WTC11 (cell line): ENCODE measurements around the gene RAPSN. TPM values are rescaled to one million over a fixed set of nuclear protein-coding genes. Genes with fewer than 3 reads are reported as not detected.

Experiments used
- ATAC-seq: fragments of 200-7000 bp; cut with Tn5 transposase; 2 replicates; pipeline ENCODE4 v1.10.0; 2021; ENCODE audit warnings: mild to moderate bottlenecking, moderate library complexity
- CTCF ChIA-PET: fragments of 300-600 bp; sonication (Branson Sonifier 250); formaldehyde crosslinking; loops from one replicate; lab custom pipeline; 2021; ENCODE audit warnings: antibody characterized with exemption; lab: Charles Lee
- POLR2A ChIA-PET: fragments of 350-600 bp; sonication (Branson Sonifier 250); formaldehyde crosslinking; loops from one replicate; lab custom pipeline; 2021; ENCODE audit warnings: antibody characterized with exemption; lab: Charles Lee
- DNase-seq: peaks from one replicate; pipeline ENCODE4 v3.0.0; 2021; ENCODE audit warnings: low spot score
- H3K27ac Mint-ChIP-seq: 2 replicates; pipeline ENCODE4 v1.8.0; 2021; ENCODE audit warnings: mixed read lengths
- H3K27me3 Mint-ChIP-seq: 2 replicates; pipeline ENCODE4 v1.8.0; 2021; ENCODE audit warnings: low read depth, mild to moderate bottlenecking, moderate library complexity, mixed read lengths
- H3K36me3 Mint-ChIP-seq: 2 replicates; pipeline ENCODE4 v1.8.0; 2021; ENCODE audit warnings: mixed read lengths
- H3K4me1 Mint-ChIP-seq: 2 replicates; pipeline ENCODE4 v1.8.0; 2022; ENCODE audit warnings: mixed read lengths
- H3K4me3 Mint-ChIP-seq: 2 replicates; pipeline ENCODE4 v1.8.0; 2021; ENCODE audit warnings: mild to moderate bottlenecking, moderate library complexity, mixed read lengths
- H3K9me3 Mint-ChIP-seq: 2 replicates; pipeline ENCODE4 v1.8.0; 2021; ENCODE audit warnings: mixed read lengths
- ATF1 ChIP-seq: sonication (generic); formaldehyde crosslinking; IDR thresholded peaks from 2 replicates; pipeline ENCODE4 v1.8.1; 2023; ENCODE audit warnings: mild to moderate bottlenecking, moderate library complexity, missing genetic modification reagents
- ELF4 ChIP-seq: sonication (generic); formaldehyde crosslinking; IDR thresholded peaks from 2 replicates; pipeline ENCODE4 v1.8.1; 2022; ENCODE audit warnings: low read depth, mild to moderate bottlenecking, moderate library complexity, missing genetic modification reagents
- FOXJ3 ChIP-seq: sonication (generic); formaldehyde crosslinking; IDR thresholded peaks from 2 replicates; pipeline ENCODE4 v1.9.0; 2021; ENCODE audit warnings: missing genetic modification reagents, mild to moderate bottlenecking, borderline replicate concordance
- TEAD4 ChIP-seq: sonication (generic); formaldehyde crosslinking; IDR thresholded peaks from 2 replicates; pipeline ENCODE4 v1.8.0; 2022; ENCODE audit warnings: mild to moderate bottlenecking, missing genetic modification reagents
- ZNF121 ChIP-seq: sonication (generic); formaldehyde crosslinking; IDR thresholded peaks from 2 replicates; pipeline ENCODE4 v1.8.0; 2023; ENCODE audit warnings: missing genetic modification reagents
- ZNF219 ChIP-seq: sonication (generic); formaldehyde crosslinking; IDR thresholded peaks from 2 replicates; pipeline ENCODE4 v1.8.0; 2023; ENCODE audit warnings: missing genetic modification reagents, mild to moderate bottlenecking, borderline replicate concordance
- ZNF423 ChIP-seq: fragments of 250-450 bp; sonication (Bioruptor Pico); IDR thresholded peaks from 2 replicates; pipeline ENCODE4 v2.1.2; 2022; ENCODE audit warnings: mild to moderate bottlenecking, moderate library complexity
- ZNF671 ChIP-seq: fragments of 250-450 bp; sonication (Bioruptor Pico); IDR thresholded peaks from 2 replicates; pipeline ENCODE4 v1.8.0; 2021; ENCODE audit warnings: mild to moderate bottlenecking
- total RNA-seq: library from RNA; stranded (reverse); gene quantifications from 3 replicates; pipeline ENCODE4 v1.2.3, GENCODE V29; 2021
- TF ChIP-seq, protein P1 (sequence below): sonication (generic); formaldehyde crosslinking; IDR thresholded peaks from 2 replicates; pipeline ENCODE4 v1.8.1; 2023; ENCODE audit warnings: mild to moderate bottlenecking, missing genetic modification reagents, moderate library complexity
- TF ChIP-seq, protein P2 (sequence below): sonication (generic); formaldehyde crosslinking; IDR thresholded peaks from 2 replicates; pipeline ENCODE4 v1.8.0; 2022; ENCODE audit warnings: mild to moderate bottlenecking, missing genetic modification reagents
- TF ChIP-seq, protein P3 (sequence below): fragments of 200-600 bp; IDR thresholded peaks from 2 replicates; pipeline ENCODE4 v1.8.0; 2022; ENCODE audit warnings: antibody characterized with exemption
- TF ChIP-seq, protein P4 (sequence below): sonication (generic); formaldehyde crosslinking; IDR thresholded peaks from 2 replicates; pipeline ENCODE4 v1.8.1; 2023; ENCODE audit warnings: mild to moderate bottlenecking, missing genetic modification reagents
- TF ChIP-seq, protein P5 (sequence below): sonication (generic); formaldehyde crosslinking; IDR thresholded peaks from 2 replicates; pipeline ENCODE4 v1.8.1; 2022; ENCODE audit warnings: low read depth, missing genetic modification reagents, borderline replicate concordance
- TF ChIP-seq, protein P6 (sequence below): sonication (generic); formaldehyde crosslinking; IDR thresholded peaks from 2 replicates; pipeline ENCODE4 v1.8.1; 2023; ENCODE audit warnings: mild to moderate bottlenecking, moderate library complexity, missing genetic modification reagents
- TF ChIP-seq, protein P7 (sequence below): sonication (generic); formaldehyde crosslinking; IDR thresholded peaks from 2 replicates; pipeline ENCODE4 v1.8.0; 2022; ENCODE audit warnings: mild to moderate bottlenecking, missing genetic modification reagents
- TF ChIP-seq, protein P8 (sequence below): fragments of 250-450 bp; sonication (Bioruptor Pico); IDR thresholded peaks from 2 replicates; pipeline ENCODE4 v1.9.0; 2021; ENCODE audit warnings: moderate library complexity, mild to moderate bottlenecking, inconsistent platforms, borderline replicate concordance

RAPSN gene
- total RNA-seq, 1 experiment from 2014 or later: 0.66 TPM

DNA sequence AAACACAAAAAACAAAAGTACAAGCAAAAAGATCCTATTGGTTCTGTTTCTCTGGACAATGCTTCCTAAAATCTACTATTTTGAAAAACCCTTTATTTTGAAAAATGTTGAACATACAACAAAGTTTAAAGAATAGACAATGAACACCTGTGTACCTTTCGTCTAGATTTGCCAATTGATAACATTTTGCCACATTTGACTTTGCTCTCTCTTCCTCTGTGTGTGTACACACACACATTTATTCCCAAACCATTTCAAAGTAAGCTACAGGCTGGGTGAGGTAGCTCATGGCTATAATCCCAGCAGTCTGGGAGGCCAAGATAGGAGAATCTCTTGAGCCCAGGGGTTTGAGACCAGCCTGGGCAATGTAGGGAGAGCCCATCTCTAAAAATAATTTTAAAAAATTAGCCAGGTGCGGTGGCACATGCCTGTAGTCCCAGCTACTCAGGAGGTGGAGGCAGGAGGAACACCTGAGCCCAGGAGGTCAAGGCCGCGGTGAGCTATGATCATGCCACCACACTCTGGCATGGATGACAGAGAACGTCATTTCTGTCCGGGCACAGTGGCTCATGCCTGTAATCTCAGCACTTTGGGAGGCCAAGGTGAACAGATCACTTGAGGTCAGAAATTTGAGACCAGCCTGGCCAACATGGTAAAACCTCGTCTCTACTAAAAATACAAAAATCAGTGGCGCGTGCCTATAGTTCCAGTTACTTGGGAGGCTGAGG, 17.4 kb downstream of the RAPSN start:
- no peak overlapping the region for H3K4me3 Mint-ChIP-seq
- H3K4me1 Mint-ChIP-seq: no peaks in the 10 kb centered on the region
- no peak for ATAC-seq
- no peaks in the 10 kb centered on the region for H3K36me3 Mint-ChIP-seq
- TF ChIP-seq ELF4 (CRISPR knock-in tag): no peak
- TF ChIP-seq, protein P1, sequence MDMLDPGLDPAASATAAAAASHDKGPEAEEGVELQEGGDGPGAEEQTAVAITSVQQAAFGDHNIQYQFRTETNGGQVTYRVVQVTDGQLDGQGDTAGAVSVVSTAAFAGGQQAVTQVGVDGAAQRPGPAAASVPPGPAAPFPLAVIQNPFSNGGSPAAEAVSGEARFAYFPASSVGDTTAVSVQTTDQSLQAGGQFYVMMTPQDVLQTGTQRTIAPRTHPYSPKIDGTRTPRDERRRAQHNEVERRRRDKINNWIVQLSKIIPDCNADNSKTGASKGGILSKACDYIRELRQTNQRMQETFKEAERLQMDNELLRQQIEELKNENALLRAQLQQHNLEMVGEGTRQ (CRISPR knock-in tag): no peak
- TF ChIP-seq, protein P2, sequence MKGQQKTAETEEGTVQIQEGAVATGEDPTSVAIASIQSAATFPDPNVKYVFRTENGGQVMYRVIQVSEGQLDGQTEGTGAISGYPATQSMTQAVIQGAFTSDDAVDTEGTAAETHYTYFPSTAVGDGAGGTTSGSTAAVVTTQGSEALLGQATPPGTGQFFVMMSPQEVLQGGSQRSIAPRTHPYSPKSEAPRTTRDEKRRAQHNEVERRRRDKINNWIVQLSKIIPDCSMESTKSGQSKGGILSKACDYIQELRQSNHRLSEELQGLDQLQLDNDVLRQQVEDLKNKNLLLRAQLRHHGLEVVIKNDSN (CRISPR knock-in tag): no peak
- TF ChIP-seq ZNF423 (CRISPR knock-in tag): no peak
- TF ChIP-seq, protein P3, sequence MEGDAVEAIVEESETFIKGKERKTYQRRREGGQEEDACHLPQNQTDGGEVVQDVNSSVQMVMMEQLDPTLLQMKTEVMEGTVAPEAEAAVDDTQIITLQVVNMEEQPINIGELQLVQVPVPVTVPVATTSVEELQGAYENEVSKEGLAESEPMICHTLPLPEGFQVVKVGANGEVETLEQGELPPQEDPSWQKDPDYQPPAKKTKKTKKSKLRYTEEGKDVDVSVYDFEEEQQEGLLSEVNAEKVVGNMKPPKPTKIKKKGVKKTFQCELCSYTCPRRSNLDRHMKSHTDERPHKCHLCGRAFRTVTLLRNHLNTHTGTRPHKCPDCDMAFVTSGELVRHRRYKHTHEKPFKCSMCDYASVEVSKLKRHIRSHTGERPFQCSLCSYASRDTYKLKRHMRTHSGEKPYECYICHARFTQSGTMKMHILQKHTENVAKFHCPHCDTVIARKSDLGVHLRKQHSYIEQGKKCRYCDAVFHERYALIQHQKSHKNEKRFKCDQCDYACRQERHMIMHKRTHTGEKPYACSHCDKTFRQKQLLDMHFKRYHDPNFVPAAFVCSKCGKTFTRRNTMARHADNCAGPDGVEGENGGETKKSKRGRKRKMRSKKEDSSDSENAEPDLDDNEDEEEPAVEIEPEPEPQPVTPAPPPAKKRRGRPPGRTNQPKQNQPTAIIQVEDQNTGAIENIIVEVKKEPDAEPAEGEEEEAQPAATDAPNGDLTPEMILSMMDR: no peak
- TF ChIP-seq ZNF671 (CRISPR knock-in tag): no peak
- TF ChIP-seq, protein P4, sequence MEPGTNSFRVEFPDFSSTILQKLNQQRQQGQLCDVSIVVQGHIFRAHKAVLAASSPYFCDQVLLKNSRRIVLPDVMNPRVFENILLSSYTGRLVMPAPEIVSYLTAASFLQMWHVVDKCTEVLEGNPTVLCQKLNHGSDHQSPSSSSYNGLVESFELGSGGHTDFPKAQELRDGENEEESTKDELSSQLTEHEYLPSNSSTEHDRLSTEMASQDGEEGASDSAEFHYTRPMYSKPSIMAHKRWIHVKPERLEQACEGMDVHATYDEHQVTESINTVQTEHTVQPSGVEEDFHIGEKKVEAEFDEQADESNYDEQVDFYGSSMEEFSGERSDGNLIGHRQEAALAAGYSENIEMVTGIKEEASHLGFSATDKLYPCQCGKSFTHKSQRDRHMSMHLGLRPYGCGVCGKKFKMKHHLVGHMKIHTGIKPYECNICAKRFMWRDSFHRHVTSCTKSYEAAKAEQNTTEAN (CRISPR knock-in tag): no peak
- no peak for TF ChIP-seq TEAD4 (CRISPR knock-in tag)
- no peak for TF ChIP-seq FOXJ3 (CRISPR knock-in tag)
- TF ChIP-seq, protein P5, sequence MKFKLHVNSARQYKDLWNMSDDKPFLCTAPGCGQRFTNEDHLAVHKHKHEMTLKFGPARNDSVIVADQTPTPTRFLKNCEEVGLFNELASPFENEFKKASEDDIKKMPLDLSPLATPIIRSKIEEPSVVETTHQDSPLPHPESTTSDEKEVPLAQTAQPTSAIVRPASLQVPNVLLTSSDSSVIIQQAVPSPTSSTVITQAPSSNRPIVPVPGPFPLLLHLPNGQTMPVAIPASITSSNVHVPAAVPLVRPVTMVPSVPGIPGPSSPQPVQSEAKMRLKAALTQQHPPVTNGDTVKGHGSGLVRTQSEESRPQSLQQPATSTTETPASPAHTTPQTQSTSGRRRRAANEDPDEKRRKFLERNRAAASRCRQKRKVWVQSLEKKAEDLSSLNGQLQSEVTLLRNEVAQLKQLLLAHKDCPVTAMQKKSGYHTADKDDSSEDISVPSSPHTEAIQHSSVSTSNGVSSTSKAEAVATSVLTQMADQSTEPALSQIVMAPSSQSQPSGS (CRISPR knock-in tag): no peak
- TF ChIP-seq ZNF121 (CRISPR knock-in tag): no peak
- H3K27ac Mint-ChIP-seq: no peak overlapping the region
- POLR2A ChIA-PET: interaction anchor here (0.6 kb wide), 1 partner anchor 9 kb away, joined by 3 read pairs; no protein-coding TSS in a partner anchor
- H3K9me3 Mint-ChIP-seq: no peaks in the 10 kb centered on the region
- no peaks in the 10 kb centered on the region for H3K27me3 Mint-ChIP-seq
- no peak for DNase-seq
- CTCF ChIA-PET: interaction anchor here (1.0 to 1.1 kb wide), 3 partner anchors 11 to 23 kb away, joined by 3 to 4 read pairs (median 4); no protein-coding TSS in a partner anchor

DNA sequence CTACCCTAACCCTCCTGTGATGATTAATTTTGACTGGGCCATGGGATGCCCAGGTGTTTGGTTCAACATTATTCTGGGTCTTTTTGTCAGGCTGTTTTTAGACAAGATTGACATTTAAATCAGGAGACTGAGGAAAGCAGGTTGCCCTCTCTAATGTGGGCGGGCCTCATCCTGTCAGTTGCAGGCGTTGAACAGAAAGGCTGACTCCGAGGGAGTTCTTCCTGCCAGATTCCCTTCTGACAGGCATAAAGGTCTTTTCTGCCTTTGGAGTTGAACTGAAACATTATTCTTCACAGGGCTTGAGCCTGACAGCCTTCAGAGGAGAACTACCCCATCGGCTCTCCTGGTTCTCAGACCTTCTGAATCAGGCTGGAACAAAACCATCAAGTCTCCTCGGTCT, 18.4 kb downstream of the RAPSN start:
- H3K36me3 Mint-ChIP-seq: peaks cover 5% of the 10 kb centered on the region
- ATAC-seq: no peak
- H3K27ac Mint-ChIP-seq: no peak overlapping the region
- DNase-seq: no peak
- peaks cover 6% of the 10 kb centered on the region for H3K4me1 Mint-ChIP-seq
- ChIA-PET CTCF (no interaction called here), POLR2A (no interaction called here)
- H3K4me3 Mint-ChIP-seq: no peak overlapping the region
- H3K27me3 Mint-ChIP-seq: no peaks in the 10 kb centered on the region
- TF ChIP-seq, protein P6, sequence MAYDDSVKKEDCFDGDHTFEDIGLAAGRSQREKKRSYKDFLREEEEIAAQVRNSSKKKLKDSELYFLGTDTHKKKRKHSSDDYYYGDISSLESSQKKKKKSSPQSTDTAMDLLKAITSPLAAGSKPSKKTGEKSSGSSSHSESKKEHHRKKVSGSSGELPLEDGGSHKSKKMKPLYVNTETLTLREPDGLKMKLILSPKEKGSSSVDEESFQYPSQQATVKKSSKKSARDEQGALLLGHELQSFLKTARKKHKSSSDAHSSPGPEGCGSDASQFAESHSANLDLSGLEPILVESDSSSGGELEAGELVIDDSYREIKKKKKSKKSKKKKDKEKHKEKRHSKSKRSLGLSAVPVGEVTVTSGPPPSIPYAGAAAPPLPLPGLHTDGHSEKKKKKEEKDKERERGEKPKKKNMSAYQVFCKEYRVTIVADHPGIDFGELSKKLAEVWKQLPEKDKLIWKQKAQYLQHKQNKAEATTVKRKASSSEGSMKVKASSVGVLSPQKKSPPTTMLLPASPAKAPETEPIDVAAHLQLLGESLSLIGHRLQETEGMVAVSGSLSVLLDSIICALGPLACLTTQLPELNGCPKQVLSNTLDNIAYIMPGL (CRISPR knock-in tag): no peak
- TF ChIP-seq ZNF219 (CRISPR knock-in tag) (no peak), ATF1 (CRISPR knock-in tag) (no peak)
- TF ChIP-seq, protein P7, sequence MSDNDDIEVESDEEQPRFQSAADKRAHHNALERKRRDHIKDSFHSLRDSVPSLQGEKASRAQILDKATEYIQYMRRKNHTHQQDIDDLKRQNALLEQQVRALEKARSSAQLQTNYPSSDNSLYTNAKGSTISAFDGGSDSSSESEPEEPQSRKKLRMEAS (CRISPR knock-in tag): no peak
- TF ChIP-seq, protein P8, sequence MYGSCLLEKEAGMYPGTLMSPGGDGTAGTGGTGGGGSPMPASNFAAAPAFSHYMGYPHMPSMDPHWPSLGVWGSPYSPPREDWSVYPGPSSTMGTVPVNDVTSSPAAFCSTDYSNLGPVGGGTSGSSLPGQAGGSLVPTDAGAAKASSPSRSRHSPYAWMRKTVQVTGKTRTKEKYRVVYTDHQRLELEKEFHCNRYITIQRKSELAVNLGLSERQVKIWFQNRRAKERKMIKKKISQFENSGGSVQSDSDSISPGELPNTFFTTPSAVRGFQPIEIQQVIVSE (CRISPR knock-in tag): no peak
- H3K9me3 Mint-ChIP-seq: no peaks in the 10 kb centered on the region
